ENCODE data around the gene MIOX. TPM values are rescaled to one million over a fixed set of nuclear protein-coding genes. Genes with fewer than 3 reads are reported as not detected.

The MIOX gene
- total RNA-seq, 2 donors from 2014 or later = 3.4 to 5.2 TPM

- Mint-ChIP-seq H3K27ac (peak overlapping the region; percentile 76), H3K4me1 (ENCODE audit: low read depth) (peaks cover 10% of the 10 kb centered on the region), H3K9me3 (no peaks in the 10 kb centered on the region), H3K27me3 (ENCODE audit: low read depth) (no peaks in the 10 kb centered on the region), H3K4me3 (no peak overlapping the region), H3K36me3 (ENCODE audit: insufficient read depth in 2 of 2) (peaks cover 3 to 9% of the 10 kb centered on the region in 2 donors)
- ATAC-seq (replicated peaks in 1 of 2) (peak; percentile 23 to 25), DNase-seq (peak in 1 of 2 donors; percentile 31)
Measured at GRCh38 chr22:50445071-50445879, 41.4 kb upstream of the MIOX start.

DNA sequence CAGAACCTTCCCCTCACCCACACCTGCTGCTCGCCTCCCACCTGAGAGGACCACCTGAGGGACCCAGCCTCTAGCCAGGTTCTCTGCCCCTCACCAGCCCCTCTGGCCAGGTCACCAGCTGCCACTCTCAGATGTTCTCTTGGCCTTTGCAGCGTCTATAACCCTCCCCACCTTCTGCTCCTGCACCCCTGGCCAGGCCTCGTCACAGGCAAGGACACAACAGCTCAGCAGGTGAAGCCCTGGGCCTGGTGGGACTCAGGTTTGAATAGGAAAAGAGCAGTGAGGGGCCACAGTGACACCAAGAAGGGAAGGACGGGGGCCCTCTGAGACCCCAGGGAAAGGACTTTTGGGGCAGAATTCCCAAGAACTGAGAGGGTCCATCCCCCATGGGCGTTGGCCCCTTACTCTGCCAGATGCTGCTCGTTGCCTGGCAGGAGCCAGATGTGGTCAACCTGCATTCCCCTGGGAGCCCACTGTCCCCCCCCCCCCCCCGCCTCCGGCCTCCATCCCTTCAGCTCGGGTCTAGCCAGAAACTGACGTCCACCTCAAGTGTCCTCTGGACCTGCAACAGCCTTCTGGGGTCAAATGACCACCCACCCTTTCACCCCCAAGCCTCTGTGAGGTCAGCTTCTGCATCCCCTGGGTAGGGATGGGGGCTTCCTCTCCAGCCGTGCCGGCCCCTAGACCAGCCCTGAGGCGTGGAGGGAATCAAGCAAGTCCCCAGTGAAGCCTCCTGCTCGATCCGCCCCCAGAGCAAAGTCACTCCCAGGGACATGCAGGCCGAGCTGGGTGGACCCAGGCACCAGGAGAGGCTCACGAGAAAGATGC, 40.6 kb upstream of the MIOX start:
- Mint-ChIP-seq H3K4me3 (no peak overlapping the region), H3K27ac (no peak overlapping the region), H3K27me3 (ENCODE audit: low read depth) (no peaks in the 10 kb centered on the region), H3K9me3 (no peaks in the 10 kb centered on the region), H3K4me1 (ENCODE audit: low read depth) (peaks cover 10% of the 10 kb centered on the region), H3K36me3 (ENCODE audit: insufficient read depth in 2 of 2) (peaks cover 3 to 15% of the 10 kb centered on the region in 2 donors)
- DNase-seq (no peak), ATAC-seq (replicated peaks in 1 of 2) (no peak)

DNA sequence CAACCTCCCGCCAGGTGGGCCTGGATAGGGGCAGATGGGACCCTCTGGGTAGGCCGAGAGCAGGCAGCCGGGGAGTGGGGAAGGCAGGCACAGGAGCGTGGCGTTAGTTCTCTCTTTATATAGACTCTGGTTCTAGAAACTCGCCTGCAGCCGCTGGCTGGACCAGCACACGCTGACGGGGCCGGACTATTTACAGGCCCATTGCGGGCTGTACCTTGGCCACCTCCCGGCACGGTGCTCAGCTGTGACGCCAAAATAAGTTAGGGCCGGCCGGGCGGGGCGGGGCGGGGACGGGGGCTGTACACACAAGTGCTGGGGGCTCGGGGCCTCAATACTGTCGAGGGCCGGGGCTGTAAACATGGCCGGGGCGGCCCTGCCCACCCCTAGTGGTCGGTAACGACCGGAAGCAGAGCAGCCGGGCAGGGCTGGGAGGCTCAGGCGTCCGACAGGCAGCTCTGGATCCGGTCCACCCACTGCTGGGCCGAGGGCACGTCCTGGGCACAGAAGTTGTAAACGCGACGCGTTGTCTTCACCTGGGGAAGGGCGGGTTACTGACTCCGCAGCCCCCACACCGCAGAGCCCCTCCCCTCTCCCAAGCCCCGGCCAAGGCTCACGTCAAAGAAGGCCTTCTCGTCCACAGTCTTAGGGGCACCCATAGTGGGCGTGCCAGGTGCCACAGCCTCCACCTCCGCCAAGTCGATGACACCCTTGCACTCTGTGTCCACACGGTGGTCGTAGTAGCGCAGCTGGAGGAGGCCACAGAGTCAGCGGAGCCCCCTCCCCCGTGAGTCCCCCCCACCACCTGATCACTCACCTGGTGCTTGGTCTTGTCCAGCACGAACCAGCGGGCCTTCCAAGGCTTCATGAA, 39.7 kb upstream of the MIOX start:
- Mint-ChIP-seq H3K36me3 (ENCODE audit: insufficient read depth in 2 of 2) (peaks cover 3 to 17% of the 10 kb centered on the region in 2 donors), H3K4me1 (ENCODE audit: low read depth) (peaks cover 10% of the 10 kb centered on the region), H3K4me3 (no peak overlapping the region), H3K9me3 (no peaks in the 10 kb centered on the region), H3K27me3 (ENCODE audit: low read depth) (no peaks in the 10 kb centered on the region), H3K27ac (no peak overlapping the region)
- no peak for DNase-seq
- no peak for ATAC-seq (replicated peaks in 1 of 2)

GRCh38 chr22:50447576-50448551, 38.8 kb upstream of the MIOX start:
- Mint-ChIP-seq H3K9me3 (no peaks in the 10 kb centered on the region), H3K4me3 (no peak overlapping the region), H3K36me3 (ENCODE audit: insufficient read depth in 2 of 2) (peaks cover 3 to 19% of the 10 kb centered on the region in 2 donors), H3K27ac (no peak overlapping the region), H3K4me1 (ENCODE audit: low read depth) (peaks cover 13% of the 10 kb centered on the region), H3K27me3 (ENCODE audit: low read depth) (no peaks in the 10 kb centered on the region)
- no peak for DNase-seq
- no peak for ATAC-seq (replicated peaks in 1 of 2)

- no peak for ATAC-seq (replicated peaks in 1 of 2)
- peaks cover 4 to 23% of the 10 kb centered on the region in 2 donors for H3K36me3 Mint-ChIP-seq (ENCODE audit: insufficient read depth in 2 of 2)
- H3K27me3 Mint-ChIP-seq (ENCODE audit: low read depth) = no peaks in the 10 kb centered on the region
- H3K9me3 Mint-ChIP-seq = no peaks in the 10 kb centered on the region
- no peak overlapping the region for H3K4me3 Mint-ChIP-seq
- H3K4me1 Mint-ChIP-seq (ENCODE audit: low read depth) = peaks cover 10% of the 10 kb centered on the region
- DNase-seq = no peak
- peak overlapping the region; percentile 98 for H3K27ac Mint-ChIP-seq
Measured at GRCh38 chr22:50452649-50453048, 34.0 kb upstream of the MIOX start.

- Mint-ChIP-seq H3K27ac (no peak overlapping the region), H3K36me3 (ENCODE audit: insufficient read depth in 2 of 2) (peaks cover 1 to 17% of the 10 kb centered on the region in 2 donors), H3K4me1 (ENCODE audit: low read depth) (peaks cover 10% of the 10 kb centered on the region), H3K27me3 (ENCODE audit: low read depth) (no peaks in the 10 kb centered on the region), H3K9me3 (no peaks in the 10 kb centered on the region), H3K4me3 (no peak overlapping the region)
- no peak for DNase-seq
- no peak for ATAC-seq (replicated peaks in 1 of 2)
Measured at GRCh38 chr22:50454556-50455075, 32.0 kb upstream of the MIOX start.

DNA sequence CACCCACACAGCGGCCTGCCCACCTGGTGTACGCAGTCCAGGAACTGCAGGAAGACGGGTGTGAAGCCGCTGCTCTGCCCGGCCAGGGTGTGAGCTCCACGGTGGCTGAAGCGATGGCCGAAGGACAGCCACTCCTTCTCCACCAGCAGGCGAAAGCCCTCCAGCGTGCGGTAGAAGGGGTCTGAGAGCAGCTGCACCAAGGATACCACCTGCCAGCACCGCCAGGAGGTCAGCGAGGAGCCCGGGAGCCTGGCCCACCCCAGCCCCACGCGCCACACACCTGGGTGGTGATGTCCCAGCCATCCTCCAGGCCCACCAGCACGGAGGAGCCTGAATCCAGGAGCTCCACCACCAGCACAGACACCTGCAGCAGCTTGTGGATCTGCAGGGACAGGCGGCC, 31.5 kb upstream of the MIOX start:
- Mint-ChIP-seq H3K36me3 (ENCODE audit: insufficient read depth in 2 of 2) (peaks cover 1 to 14% of the 10 kb centered on the region in 2 donors), H3K27me3 (ENCODE audit: low read depth) (no peaks in the 10 kb centered on the region), H3K4me1 (ENCODE audit: low read depth) (peaks cover 10% of the 10 kb centered on the region), H3K9me3 (no peaks in the 10 kb centered on the region), H3K4me3 (no peak overlapping the region), H3K27ac (no peak overlapping the region)
- no peak for ATAC-seq (replicated peaks in 1 of 2)
- no peak for DNase-seq

DNA sequence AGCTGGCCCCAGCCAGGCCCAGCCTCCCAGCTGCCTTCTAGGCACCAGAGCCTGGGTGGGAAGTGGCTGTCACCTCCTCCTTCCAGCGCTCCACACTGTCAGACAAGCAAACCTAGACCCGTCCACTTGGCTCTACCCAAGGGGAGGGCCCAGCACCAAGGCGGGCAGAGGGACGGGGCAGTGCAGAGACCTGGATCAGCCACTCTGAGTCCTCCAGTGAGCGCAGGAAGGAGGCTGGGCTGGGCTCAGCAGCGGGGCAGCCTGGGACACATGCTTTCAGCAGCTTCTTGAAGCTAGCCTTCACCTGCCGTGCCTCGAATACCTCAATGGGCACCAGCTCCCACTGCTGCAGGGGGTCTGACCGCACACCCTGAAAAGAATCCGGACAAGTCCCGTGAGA, 30.6 kb upstream of the MIOX start:
- ATAC-seq (replicated peaks in 1 of 2) (no peak), DNase-seq (no peak)
- no peaks in the 10 kb centered on the region for H3K9me3 Mint-ChIP-seq
- no peak overlapping the region for H3K4me3 Mint-ChIP-seq
- H3K4me1 Mint-ChIP-seq (ENCODE audit: low read depth) = peaks cover 10% of the 10 kb centered on the region
- H3K27me3 Mint-ChIP-seq (ENCODE audit: low read depth) = no peaks in the 10 kb centered on the region
- peaks cover 4 to 12% of the 10 kb centered on the region in 2 donors for H3K36me3 Mint-ChIP-seq (ENCODE audit: insufficient read depth in 2 of 2)
- H3K27ac Mint-ChIP-seq = no peak overlapping the region

- H3K4me3 Mint-ChIP-seq = no peak overlapping the region
- H3K9me3 Mint-ChIP-seq = no peaks in the 10 kb centered on the region
- ATAC-seq (replicated peaks in 1 of 2) = peak in 1 of 2 donors; percentile 30
- no peaks in the 10 kb centered on the region for H3K27me3 Mint-ChIP-seq (ENCODE audit: low read depth)
- H3K36me3 Mint-ChIP-seq (ENCODE audit: insufficient read depth in 2 of 2) = peaks cover 5 to 10% of the 10 kb centered on the region in 2 donors
- no peak overlapping the region for H3K27ac Mint-ChIP-seq
- peak in 1 of 2 donors; percentile 28 for DNase-seq
- peaks cover 10% of the 10 kb centered on the region for H3K4me1 Mint-ChIP-seq (ENCODE audit: low read depth)
Measured at GRCh38 chr22:50456466-50457234, 30.0 kb upstream of the MIOX start.

DNA sequence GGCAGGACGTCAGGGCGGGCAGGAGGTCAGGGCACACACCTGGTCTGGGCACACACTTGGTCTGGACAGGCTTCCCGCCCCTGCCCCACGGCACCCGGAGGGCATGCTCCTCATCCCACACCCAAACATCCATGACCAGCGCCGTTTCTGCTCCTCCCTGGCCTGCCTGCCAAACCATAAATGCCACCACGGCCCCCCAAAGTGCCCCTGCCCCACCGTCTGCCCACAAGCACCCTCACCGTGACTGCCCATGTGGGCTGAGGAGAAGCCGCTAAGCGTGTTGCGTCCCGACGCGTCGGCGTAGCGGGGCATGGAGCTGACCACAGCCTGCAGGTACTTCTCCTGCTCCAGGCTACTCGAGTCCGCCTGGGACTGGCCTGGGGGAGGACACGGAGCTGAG, 27.6 kb upstream of the MIOX start:
- peaks cover 5 to 13% of the 10 kb centered on the region in 2 donors for H3K36me3 Mint-ChIP-seq (ENCODE audit: insufficient read depth in 2 of 2)
- no peaks in the 10 kb centered on the region for H3K27me3 Mint-ChIP-seq (ENCODE audit: low read depth)
- ATAC-seq (replicated peaks in 1 of 2) (no peak), DNase-seq (no peak)
- H3K4me1 Mint-ChIP-seq (ENCODE audit: low read depth) = no peaks in the 10 kb centered on the region
- H3K9me3 Mint-ChIP-seq = no peaks in the 10 kb centered on the region
- H3K4me3 Mint-ChIP-seq = no peak overlapping the region
- no peak overlapping the region for H3K27ac Mint-ChIP-seq

DNA sequence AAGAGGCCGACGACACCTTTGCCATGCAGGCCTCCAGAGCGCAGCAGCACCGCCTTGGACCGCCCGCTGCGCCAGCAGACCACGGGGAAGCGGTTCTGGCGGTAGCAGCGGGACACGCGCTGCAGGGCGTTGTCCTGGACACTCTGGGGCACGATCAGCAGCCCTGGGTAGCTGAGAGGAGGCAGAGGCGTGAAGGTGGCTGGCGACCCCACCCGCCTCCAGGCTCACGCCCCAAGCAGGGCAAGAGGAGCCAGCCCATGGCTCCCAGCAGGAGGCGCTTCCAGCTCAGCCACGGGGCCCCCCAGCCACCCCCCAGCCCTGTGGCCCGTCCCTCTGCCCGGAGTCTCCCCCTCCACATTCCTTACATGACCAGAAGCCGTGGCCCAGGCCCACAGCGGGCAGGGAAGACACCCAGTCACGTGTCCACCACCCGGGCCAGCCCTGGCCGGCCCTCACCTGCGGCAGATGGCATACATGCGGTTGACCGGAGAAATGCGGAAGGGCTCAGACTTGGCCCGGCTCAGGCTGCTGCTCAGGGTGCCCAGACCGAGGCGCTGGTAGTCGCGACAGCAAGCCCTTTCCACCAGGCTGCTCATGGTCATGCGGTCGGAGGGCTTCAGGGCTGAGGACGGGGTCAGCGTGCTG, 27.0 kb upstream of the MIOX start:
- ATAC-seq (replicated peaks in 1 of 2) (no peak), DNase-seq (no peak)
- H3K4me1 Mint-ChIP-seq (ENCODE audit: low read depth) = no peaks in the 10 kb centered on the region
- no peaks in the 10 kb centered on the region for H3K27me3 Mint-ChIP-seq (ENCODE audit: low read depth)
- no peaks in the 10 kb centered on the region for H3K9me3 Mint-ChIP-seq
- H3K27ac Mint-ChIP-seq = no peak overlapping the region
- no peak overlapping the region for H3K4me3 Mint-ChIP-seq
- peaks cover 5 to 11% of the 10 kb centered on the region in 2 donors for H3K36me3 Mint-ChIP-seq (ENCODE audit: insufficient read depth in 2 of 2)
